GM13977 (cell line): ENCODE data around the gene TMEM150C.

ENCODE experiments used
- DNase-seq: peaks from one replicate; pipeline ENCODE4 v3.0.0; 2012; ENCODE audit warnings: low spot score
- CTCF ChIP-seq: IDR thresholded peaks from 2 replicates; pipeline ENCODE4 v1.5.1; 2012; ENCODE audit warnings: mild to moderate bottlenecking, control low read depth; ENCODE audit not compliant: insufficient read depth; ENCODE audit errors: extremely low read depth, missing control alignments
- in situ Hi-C: fragments of 300-500 bp; cut with MboI; formaldehyde crosslinking; loops from one replicate; pipeline ENCODE4 v1.12.0; 2022; ENCODE audit warnings: low sequenced_read_pairs, low pct_unique_long_range_greater_than_20kb, mixed read lengths, inconsistent platforms; ENCODE audit not compliant: unreplicated experiment

TMEM150C gene

GRCh38 chr4:82495666-82496065, 66.1 kb downstream of the TMEM150C start:
- DNase-seq: no peak
- in situ Hi-C loops: no loop called here
- TF ChIP-seq CTCF: no peak

GRCh38 chr4:82493721-82494425, 67.9 kb downstream of the TMEM150C start:
- no peak for TF ChIP-seq CTCF
- no peak for DNase-seq

GRCh38 chr4:82491251-82491960, 70.4 kb downstream of the TMEM150C start:
- DNase-seq: no peak

More at GRCh38 chr4:82493721-82494425, 67.9 kb downstream of the TMEM150C start:
- in situ Hi-C loops: no loop called here

GRCh38 chr4:82489987-82490386, 71.8 kb downstream of the TMEM150C start:
- DNase-seq: no peak
- no peak for TF ChIP-seq CTCF
- in situ Hi-C loops: no loop called here

More at GRCh38 chr4:82491251-82491960, 70.4 kb downstream of the TMEM150C start:
- no peak for TF ChIP-seq CTCF
- in situ Hi-C loops: no loop called here

GRCh38 chr4:82489076-82489475, 72.7 kb downstream of the TMEM150C start:
- DNase-seq: no peak
- no peak for TF ChIP-seq CTCF
- in situ Hi-C loops: no loop called here

GRCh38 chr4:82484996-82485783, 76.6 kb downstream of the TMEM150C start:
- in situ Hi-C loops: no loop called here
- no peak for TF ChIP-seq CTCF
- DNase-seq: no peak
